Measurements from ENCODE around the gene DCBLD1. TPM values are rescaled to one million over a fixed set of nuclear protein-coding genes. Genes with fewer than 3 reads are reported as not detected.

The DCBLD1 gene
- polyA plus RNA-seq, 1 donor: 14.2 TPM

DNA sequence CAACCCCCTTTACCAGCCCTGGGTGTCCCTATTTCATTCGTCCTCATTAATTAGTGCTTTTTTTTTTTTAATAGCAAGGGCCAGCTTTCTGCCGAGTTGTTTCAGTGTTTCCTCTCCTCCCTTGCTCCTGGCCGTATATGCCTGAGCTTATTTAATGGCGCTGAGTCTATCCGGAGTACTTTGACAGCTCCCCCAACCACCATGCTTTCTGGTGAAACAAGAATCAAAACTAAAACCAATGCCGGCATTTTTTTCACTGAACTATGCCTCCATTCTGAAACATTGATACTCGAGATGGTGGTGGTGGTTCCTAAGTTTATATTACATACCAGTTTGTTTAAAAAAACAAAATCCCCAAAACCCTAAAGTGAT is 1.2 kb downstream of the DCBLD1 start:
- Histone ChIP-seq H3K36me3 (ENCODE audit: control insufficient read depth, insufficient read depth, low read length) (peaks cover 4% of the 10 kb centered on the region), H3K27ac (ENCODE audit: low read length) (peak overlapping the region; percentile 85), H3K9me3 (ENCODE audit: control insufficient read depth, low read depth, low read length) (no peaks in the 10 kb centered on the region), H3K27me3 (ENCODE audit: control insufficient read depth, insufficient read depth, low read length) (no peaks in the 10 kb centered on the region), H3K4me3 (ENCODE audit: low read length) (peak overlapping the region; percentile 76), H3K4me1 (ENCODE audit: control insufficient read depth, insufficient read depth, low read length) (peaks cover 17% of the 10 kb centered on the region)
- 7% methylated on average over 3 of the region's 7 CpGs for WGBS (ENCODE audit: insufficient coverage, low lambda C conversion rate)
- no peak for DNase-seq

DNA sequence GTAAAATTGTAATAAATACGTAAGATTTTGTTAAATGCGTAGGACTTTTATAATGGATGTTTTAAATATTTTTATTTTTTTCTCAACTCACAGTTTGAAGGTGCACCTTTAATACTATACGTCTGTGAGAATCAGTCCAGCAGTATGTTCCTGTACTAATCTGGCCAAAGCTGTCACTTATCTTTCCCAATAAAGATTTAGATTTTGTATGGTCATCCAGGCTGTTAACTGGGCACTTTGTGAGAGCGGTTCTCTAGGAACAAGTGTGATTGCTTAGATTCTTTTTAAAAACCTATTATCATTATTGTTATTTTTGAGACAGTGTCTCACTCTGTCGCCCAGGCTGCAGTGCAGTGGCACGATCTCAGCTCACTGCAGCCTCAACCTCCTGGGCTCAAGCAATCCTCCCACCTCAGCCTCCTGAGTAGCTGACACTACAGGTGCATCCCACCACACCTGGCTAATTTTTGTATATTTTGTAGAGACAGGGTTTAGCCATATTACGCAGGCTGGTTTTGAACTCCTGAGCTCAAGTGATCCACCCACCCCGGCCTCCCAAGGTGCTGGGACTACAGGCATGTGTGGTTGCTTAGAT is 1.7 kb downstream of the DCBLD1 start:
- Histone ChIP-seq H3K27me3 (ENCODE audit: control insufficient read depth, insufficient read depth, low read length) (no peaks in the 10 kb centered on the region), H3K4me1 (ENCODE audit: control insufficient read depth, insufficient read depth, low read length) (peaks cover 15% of the 10 kb centered on the region), H3K36me3 (ENCODE audit: control insufficient read depth, insufficient read depth, low read length) (peaks cover 4% of the 10 kb centered on the region), H3K9me3 (ENCODE audit: control insufficient read depth, low read depth, low read length) (no peaks in the 10 kb centered on the region), H3K4me3 (ENCODE audit: low read length) (peak overlapping the region; percentile 76), H3K27ac (ENCODE audit: low read length) (peak overlapping the region; percentile 85)
- DNase-seq: no peak
- 71% methylated on average over 2 of the region's 8 CpGs for WGBS (ENCODE audit: insufficient coverage, low lambda C conversion rate)

DNA sequence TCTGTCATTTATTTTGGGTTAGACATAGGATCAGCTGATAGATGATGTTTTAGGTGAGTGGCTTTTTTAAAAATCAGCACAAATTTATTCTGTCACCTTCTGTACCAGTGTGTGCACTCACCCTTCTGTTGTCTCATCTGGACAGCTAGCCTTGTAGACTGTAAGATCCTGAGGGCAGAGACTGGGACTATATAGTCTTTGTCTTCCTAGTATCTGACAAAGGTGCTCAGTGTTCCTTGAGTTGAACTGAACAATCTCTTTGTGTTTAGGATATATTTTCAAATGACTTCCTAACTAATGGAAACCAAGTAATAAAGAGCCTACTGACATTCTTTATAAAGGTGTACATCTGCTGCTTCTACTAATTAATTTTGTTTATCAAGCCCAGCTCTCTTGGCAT is 3.0 kb downstream of the DCBLD1 start:
- Histone ChIP-seq H3K9me3 (ENCODE audit: control insufficient read depth, low read depth, low read length) (no peaks in the 10 kb centered on the region), H3K4me3 (ENCODE audit: low read length) (no peak overlapping the region), H3K27me3 (ENCODE audit: control insufficient read depth, insufficient read depth, low read length) (no peaks in the 10 kb centered on the region), H3K36me3 (ENCODE audit: control insufficient read depth, insufficient read depth, low read length) (peaks cover 4% of the 10 kb centered on the region), H3K27ac (ENCODE audit: low read length) (no peak overlapping the region), H3K4me1 (ENCODE audit: control insufficient read depth, insufficient read depth, low read length) (peaks cover 15% of the 10 kb centered on the region)
- DNase-seq: no peak

- WGBS (ENCODE audit: insufficient coverage, low lambda C conversion rate): no CpG with 5 or more reads among the region's 7 CpGs
- H3K27me3 ChIP-seq (ENCODE audit: control insufficient read depth, insufficient read depth, low read length): no peaks in the 10 kb centered on the region
- H3K9me3 ChIP-seq (ENCODE audit: control insufficient read depth, low read depth, low read length): no peaks in the 10 kb centered on the region
- peaks cover 4% of the 10 kb centered on the region for H3K36me3 ChIP-seq (ENCODE audit: control insufficient read depth, insufficient read depth, low read length)
- H3K4me1 ChIP-seq (ENCODE audit: control insufficient read depth, insufficient read depth, low read length): peaks cover 11% of the 10 kb centered on the region
- no peak overlapping the region for H3K27ac ChIP-seq (ENCODE audit: low read length)
- no peak overlapping the region for H3K4me3 ChIP-seq (ENCODE audit: low read length)
- no peak for DNase-seq
Observed at GRCh38 chr6:117487821-117488220, 5.3 kb downstream of the DCBLD1 start.

- Histone ChIP-seq H3K4me1 (ENCODE audit: control insufficient read depth, insufficient read depth, low read length) (peaks cover 12% of the 10 kb centered on the region), H3K27me3 (ENCODE audit: control insufficient read depth, insufficient read depth, low read length) (no peaks in the 10 kb centered on the region), H3K27ac (ENCODE audit: low read length) (no peak overlapping the region), H3K4me3 (ENCODE audit: low read length) (no peak overlapping the region), H3K36me3 (ENCODE audit: control insufficient read depth, insufficient read depth, low read length) (peaks cover 4% of the 10 kb centered on the region), H3K9me3 (ENCODE audit: control insufficient read depth, low read depth, low read length) (no peaks in the 10 kb centered on the region)
- no peak for DNase-seq
- no CpG with 5 or more reads among the region's 2 CpGs for WGBS (ENCODE audit: insufficient coverage, low lambda C conversion rate)
Observed at GRCh38 chr6:117489003-117489402, 6.5 kb downstream of the DCBLD1 start.

DNA sequence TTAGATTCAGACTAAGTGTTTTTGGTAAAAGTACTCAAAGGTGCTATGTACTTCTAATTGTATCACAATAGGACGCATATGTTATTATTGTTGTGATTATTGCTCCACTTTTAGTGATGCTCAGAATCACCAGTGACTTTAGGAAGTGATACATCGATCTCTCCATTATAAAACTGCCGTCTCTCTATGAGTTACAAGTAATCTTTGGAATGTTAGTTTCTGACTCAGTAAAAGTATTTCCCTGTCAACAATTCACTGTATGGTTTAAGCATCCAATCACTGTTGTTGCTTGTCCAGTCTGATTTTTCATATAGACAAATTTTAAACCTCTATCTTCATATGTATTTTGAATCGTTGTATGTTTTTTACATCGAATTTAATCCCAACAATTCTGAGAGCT is 9.4 kb downstream of the DCBLD1 start:
- Histone ChIP-seq H3K27ac (ENCODE audit: low read length) (no peak overlapping the region), H3K9me3 (ENCODE audit: control insufficient read depth, low read depth, low read length) (no peaks in the 10 kb centered on the region), H3K27me3 (ENCODE audit: control insufficient read depth, insufficient read depth, low read length) (no peaks in the 10 kb centered on the region), H3K4me3 (ENCODE audit: low read length) (no peak overlapping the region), H3K36me3 (ENCODE audit: control insufficient read depth, insufficient read depth, low read length) (peaks cover 3% of the 10 kb centered on the region), H3K4me1 (ENCODE audit: control insufficient read depth, insufficient read depth, low read length) (peaks cover 16% of the 10 kb centered on the region)
- WGBS (ENCODE audit: insufficient coverage, low lambda C conversion rate): 81% methylated on average over 3 of the region's 5 CpGs
- no peak for DNase-seq

- no peak for DNase-seq
- WGBS (ENCODE audit: insufficient coverage, low lambda C conversion rate): no CpG with 5 or more reads among the region's 2 CpGs
- no peaks in the 10 kb centered on the region for H3K27me3 ChIP-seq (ENCODE audit: control insufficient read depth, insufficient read depth, low read length)
- no peak overlapping the region for H3K4me3 ChIP-seq (ENCODE audit: low read length)
- no peaks in the 10 kb centered on the region for H3K36me3 ChIP-seq (ENCODE audit: control insufficient read depth, insufficient read depth, low read length)
- peak overlapping the region; percentile 55 for H3K27ac ChIP-seq (ENCODE audit: low read length)
- no peaks in the 10 kb centered on the region for H3K9me3 ChIP-seq (ENCODE audit: control insufficient read depth, low read depth, low read length)
- peaks cover 16% of the 10 kb centered on the region for H3K4me1 ChIP-seq (ENCODE audit: control insufficient read depth, insufficient read depth, low read length)
Observed at GRCh38 chr6:117493470-117493869, 11.0 kb downstream of the DCBLD1 start.

GRCh38 chr6:117494283-117494682 is 11.8 kb downstream of the DCBLD1 start:
- Histone ChIP-seq H3K36me3 (ENCODE audit: control insufficient read depth, insufficient read depth, low read length) (no peaks in the 10 kb centered on the region), H3K4me1 (ENCODE audit: control insufficient read depth, insufficient read depth, low read length) (peaks cover 16% of the 10 kb centered on the region), H3K27me3 (ENCODE audit: control insufficient read depth, insufficient read depth, low read length) (no peaks in the 10 kb centered on the region), H3K4me3 (ENCODE audit: low read length) (no peak overlapping the region), H3K9me3 (ENCODE audit: control insufficient read depth, low read depth, low read length) (no peaks in the 10 kb centered on the region), H3K27ac (ENCODE audit: low read length) (peak overlapping the region; percentile 55)
- peak in 1 of 2 donors; percentile 49 for DNase-seq
- 52% methylated on average over 2 of the region's 2 CpGs for WGBS (ENCODE audit: insufficient coverage, low lambda C conversion rate)

DNA sequence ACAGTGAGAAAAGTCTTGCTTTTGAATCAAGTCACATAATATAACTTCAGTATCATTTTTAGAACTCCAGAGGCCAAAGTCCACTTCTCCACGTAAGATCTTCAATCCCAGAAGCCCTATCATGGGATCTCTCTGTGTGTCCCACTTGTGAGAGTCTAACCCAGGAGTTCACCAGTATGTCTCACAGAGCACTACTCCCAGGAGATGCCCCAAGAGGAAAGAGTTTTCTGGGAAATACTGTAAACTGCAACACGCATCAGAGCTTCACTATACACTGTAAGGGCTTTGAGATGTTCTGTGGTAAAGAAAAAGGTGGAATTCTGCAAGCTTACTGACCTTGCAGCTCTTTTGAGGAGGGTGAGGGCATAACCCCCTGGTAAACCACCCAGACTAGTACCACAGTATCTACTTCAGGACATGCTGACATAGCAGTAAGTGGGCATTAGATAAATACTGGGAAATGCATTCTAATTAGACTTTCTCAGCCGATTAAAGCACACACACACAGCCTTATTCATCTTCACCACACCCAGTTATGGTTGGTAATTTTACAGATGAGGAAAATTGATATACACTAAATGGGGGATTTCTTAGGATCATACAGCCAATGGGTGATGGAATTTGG is 12.3 kb downstream of the DCBLD1 start:
- H3K9me3 ChIP-seq (ENCODE audit: control insufficient read depth, low read depth, low read length): no peaks in the 10 kb centered on the region
- peak in 1 of 2 donors; percentile 36 for DNase-seq
- H3K27ac ChIP-seq (ENCODE audit: low read length): peak overlapping the region; percentile 55
- 0% methylated on average over 1 of the region's 3 CpGs for WGBS (ENCODE audit: insufficient coverage, low lambda C conversion rate)
- H3K27me3 ChIP-seq (ENCODE audit: control insufficient read depth, insufficient read depth, low read length): no peaks in the 10 kb centered on the region
- no peak overlapping the region for H3K4me3 ChIP-seq (ENCODE audit: low read length)
- peaks cover 16% of the 10 kb centered on the region for H3K4me1 ChIP-seq (ENCODE audit: control insufficient read depth, insufficient read depth, low read length)
- no peaks in the 10 kb centered on the region for H3K36me3 ChIP-seq (ENCODE audit: control insufficient read depth, insufficient read depth, low read length)

DNA sequence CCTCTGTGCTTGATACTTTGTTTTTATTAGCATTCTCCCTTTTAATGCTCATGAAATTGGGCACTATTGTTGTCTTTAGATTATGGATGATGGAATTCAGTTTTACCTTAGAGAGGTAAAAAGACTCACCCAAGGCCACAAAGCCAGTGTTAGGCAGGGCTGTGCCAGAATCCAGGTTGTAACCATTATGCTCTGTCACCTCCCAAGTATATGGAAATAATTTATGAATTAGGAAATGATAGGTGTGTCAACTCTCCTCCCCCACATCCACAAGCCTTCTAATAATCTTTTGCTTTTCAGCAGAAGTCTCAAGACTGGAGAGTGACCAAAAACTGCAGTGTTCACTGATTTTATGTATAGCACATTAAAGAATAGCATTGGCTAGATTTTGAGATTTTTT is 13.0 kb downstream of the DCBLD1 start:
- Histone ChIP-seq H3K9me3 (ENCODE audit: control insufficient read depth, low read depth, low read length) (no peaks in the 10 kb centered on the region), H3K4me3 (ENCODE audit: low read length) (no peak overlapping the region), H3K36me3 (ENCODE audit: control insufficient read depth, insufficient read depth, low read length) (no peaks in the 10 kb centered on the region), H3K27ac (ENCODE audit: low read length) (peak overlapping the region; percentile 55), H3K4me1 (ENCODE audit: control insufficient read depth, insufficient read depth, low read length) (peaks cover 16% of the 10 kb centered on the region), H3K27me3 (ENCODE audit: control insufficient read depth, insufficient read depth, low read length) (no peaks in the 10 kb centered on the region)
- no peak for DNase-seq

DNA sequence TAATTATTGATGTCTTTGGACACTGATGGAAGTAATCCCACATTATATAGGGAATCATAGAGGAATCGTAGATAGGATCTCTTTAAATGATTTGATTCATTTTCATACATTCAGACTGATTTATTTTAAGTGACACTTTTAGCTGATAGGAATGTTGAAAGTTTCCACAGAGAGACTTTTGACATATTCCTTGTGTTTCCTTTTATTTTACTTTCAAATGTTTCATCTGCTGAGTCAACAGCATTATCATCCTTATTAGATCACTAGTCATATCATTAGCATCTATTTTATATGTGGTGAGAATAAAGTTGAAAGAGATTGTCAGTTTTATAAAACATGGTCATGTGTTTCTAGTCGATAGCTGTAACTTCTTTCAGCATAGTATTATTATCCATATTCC is 13.4 kb downstream of the DCBLD1 start:
- Histone ChIP-seq H3K27me3 (ENCODE audit: control insufficient read depth, insufficient read depth, low read length) (no peaks in the 10 kb centered on the region), H3K4me3 (ENCODE audit: low read length) (no peak overlapping the region), H3K36me3 (ENCODE audit: control insufficient read depth, insufficient read depth, low read length) (no peaks in the 10 kb centered on the region), H3K4me1 (ENCODE audit: control insufficient read depth, insufficient read depth, low read length) (peaks cover 16% of the 10 kb centered on the region), H3K9me3 (ENCODE audit: control insufficient read depth, low read depth, low read length) (no peaks in the 10 kb centered on the region), H3K27ac (ENCODE audit: low read length) (no peak overlapping the region)
- DNase-seq: no peak
- no CpG with 5 or more reads among the region's 2 CpGs for WGBS (ENCODE audit: insufficient coverage, low lambda C conversion rate)

Data from large intestine (tissue), 3 donors.